Endodermal cell (in vitro differentiated cells): Measurements from ENCODE around the gene EWSR1. TPM values are rescaled to one million over a fixed set of nuclear protein-coding genes. Genes with fewer than 3 reads are reported as not detected.

Experiments
- DNase-seq: peaks from one replicate; pipeline ENCODE4 v3.0.0-alpha.2; 2017
- H3K27ac ChIP-seq: 2 replicates; pipeline ENCODE4 v1.5.1; 2013; ENCODE audit warnings: mild to moderate bottlenecking, low read depth, low read length, moderate library complexity
- H3K27me3 ChIP-seq: 2 replicates; pipeline ENCODE4 v1.6.1; 2013; ENCODE audit warnings: mild to moderate bottlenecking, low read length, moderate library complexity; ENCODE audit not compliant: insufficient read depth, control insufficient read depth, poor library complexity, severe bottlenecking
- H3K36me3 ChIP-seq: 2 replicates; pipeline ENCODE4 v1.7.0; 2013; ENCODE audit warnings: mild to moderate bottlenecking, low read length, moderate library complexity; ENCODE audit not compliant: control insufficient read depth, insufficient read depth
- H3K4me1 ChIP-seq: one replicate; pipeline ENCODE4 v1.7.0; 2013; ENCODE audit warnings: low read length; ENCODE audit not compliant: control insufficient read depth, insufficient read depth
- H3K4me3 ChIP-seq: 2 replicates; pipeline ENCODE4 v1.5.1; 2013; ENCODE audit warnings: mild to moderate bottlenecking, low read length, moderate library complexity
- H3K9ac ChIP-seq: 2 replicates; pipeline ENCODE4 v1.6.1; 2013; ENCODE audit warnings: mild to moderate bottlenecking, low read length, moderate library complexity; ENCODE audit not compliant: poor library complexity, severe bottlenecking; ENCODE audit errors: extremely low read depth
- H3K9me3 ChIP-seq: 2 replicates; pipeline ENCODE4 v1.6.1; 2013; ENCODE audit warnings: mild to moderate bottlenecking, low read length, moderate library complexity; ENCODE audit not compliant: control insufficient read depth
- H3K27ac Mint-ChIP-seq: 2 replicates; pipeline ENCODE4 v1.8.0; 2020; ENCODE audit warnings: mixed read lengths
- H3K27me3 Mint-ChIP-seq: 2 replicates; pipeline ENCODE4 v1.8.0; 2021; ENCODE audit warnings: mild to moderate bottlenecking, mixed read lengths; ENCODE audit not compliant: insufficient read depth
- H3K36me3 Mint-ChIP-seq: 2 replicates; pipeline ENCODE4 v1.8.0; 2020; ENCODE audit warnings: low read depth, mixed read lengths
- H3K4me1 Mint-ChIP-seq: 2 replicates; pipeline ENCODE4 v1.8.0; 2020; ENCODE audit warnings: mixed read lengths
- H3K4me3 Mint-ChIP-seq: 2 replicates; pipeline ENCODE4 v1.8.0; 2020; ENCODE audit warnings: mild to moderate bottlenecking, moderate library complexity, mixed read lengths
- H3K9me3 Mint-ChIP-seq: 2 replicates; pipeline ENCODE4 v1.8.0; 2020; ENCODE audit warnings: mild to moderate bottlenecking, mixed read lengths
- WGBS, 2 experiments: methylation state at CpG; one replicate each; pipeline versions ENCODE4 v1.1.5 to v1.1.7; 2013; ENCODE audit warnings: missing lambda C conversion rate in 2 of 2, mixed read lengths in 1 of 2; ENCODE audit not compliant: insufficient coverage in 1 of 2, insufficient read length in 1 of 2; 5-methylcytosine and 5-hydroxymethylcytosine counted together
- total RNA-seq, 2 donors: library from RNA; stranded (reverse); fragmentation: NEBNext Ultra II Directional in 1 of 2; extraction: Animal tissue kit (Norgen Biotek cat#: 25700) in 1 of 2; gene quantifications; 2 replicates in 1 of 2; 3 replicates in 1 of 2; pipeline ENCODE4 v1.2.1, GENCODE V29; 2021
- TF ChIP-seq, protein P1 (sequence below): fragments of 200-600 bp; sonication (generic); conservative IDR thresholded peaks from 2 replicates; pipeline ENCODE4 v1.5.0; 2021; ENCODE audit warnings: antibody characterized with exemption, mild to moderate bottlenecking

Gene EWSR1
- total RNA-seq, 2 donors from 2014 or later: 295 to 352 TPM

- Mint-ChIP-seq H3K4me3 (no peak overlapping the region), H3K27me3 (no peaks in the 10 kb centered on the region)
These were observed 60.0 kb downstream of the EWSR1 start for GRCh38 chr22:29328055-29328454.

GRCh38 chr22:29328566-29329500, 60.8 kb downstream of the EWSR1 start:
- Mint-ChIP-seq H3K4me3 (no peak overlapping the region), H3K36me3 (peaks cover 27% of the 10 kb centered on the region), H3K4me1 (no peaks in the 10 kb centered on the region), H3K27ac (peak overlapping the region; percentile 39), H3K9me3 (no peaks in the 10 kb centered on the region), H3K27me3 (no peaks in the 10 kb centered on the region)
- 94 to 95% methylated on average over 17 to 34 of the region's 34 CpGs for WGBS, 2 experiments
- Histone ChIP-seq H3K4me3 (no peak overlapping the region), H3K36me3 (peaks cover 43% of the 10 kb centered on the region), H3K27me3 (no peaks in the 10 kb centered on the region), H3K27ac (no peak overlapping the region), H3K9me3 (no peaks in the 10 kb centered on the region), H3K4me1 (no peaks in the 10 kb centered on the region), H3K9ac (no peak overlapping the region)
- TF ChIP-seq, protein P1, sequence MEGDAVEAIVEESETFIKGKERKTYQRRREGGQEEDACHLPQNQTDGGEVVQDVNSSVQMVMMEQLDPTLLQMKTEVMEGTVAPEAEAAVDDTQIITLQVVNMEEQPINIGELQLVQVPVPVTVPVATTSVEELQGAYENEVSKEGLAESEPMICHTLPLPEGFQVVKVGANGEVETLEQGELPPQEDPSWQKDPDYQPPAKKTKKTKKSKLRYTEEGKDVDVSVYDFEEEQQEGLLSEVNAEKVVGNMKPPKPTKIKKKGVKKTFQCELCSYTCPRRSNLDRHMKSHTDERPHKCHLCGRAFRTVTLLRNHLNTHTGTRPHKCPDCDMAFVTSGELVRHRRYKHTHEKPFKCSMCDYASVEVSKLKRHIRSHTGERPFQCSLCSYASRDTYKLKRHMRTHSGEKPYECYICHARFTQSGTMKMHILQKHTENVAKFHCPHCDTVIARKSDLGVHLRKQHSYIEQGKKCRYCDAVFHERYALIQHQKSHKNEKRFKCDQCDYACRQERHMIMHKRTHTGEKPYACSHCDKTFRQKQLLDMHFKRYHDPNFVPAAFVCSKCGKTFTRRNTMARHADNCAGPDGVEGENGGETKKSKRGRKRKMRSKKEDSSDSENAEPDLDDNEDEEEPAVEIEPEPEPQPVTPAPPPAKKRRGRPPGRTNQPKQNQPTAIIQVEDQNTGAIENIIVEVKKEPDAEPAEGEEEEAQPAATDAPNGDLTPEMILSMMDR: no peak
- no peak for DNase-seq

More at GRCh38 chr22:29328055-29328454, 60.0 kb downstream of the EWSR1 start:
- Mint-ChIP-seq H3K4me1 (no peaks in the 10 kb centered on the region), H3K36me3 (peaks cover 22% of the 10 kb centered on the region), H3K27ac (no peak overlapping the region), H3K9me3 (no peaks in the 10 kb centered on the region)
- no peak overlapping the region for H3K27ac ChIP-seq
- H3K9ac ChIP-seq: no peak overlapping the region
- H3K4me1 ChIP-seq: no peaks in the 10 kb centered on the region
- no peak for DNase-seq
- H3K36me3 ChIP-seq: peaks cover 40% of the 10 kb centered on the region
- no peak overlapping the region for H3K4me3 ChIP-seq
- 97 to 100% methylated on average over 1 to 5 of the region's 5 CpGs for WGBS, 2 experiments
- TF ChIP-seq, protein P1: peak; percentile 52
- H3K9me3 ChIP-seq: no peaks in the 10 kb centered on the region
- H3K27me3 ChIP-seq: no peaks in the 10 kb centered on the region

DNA sequence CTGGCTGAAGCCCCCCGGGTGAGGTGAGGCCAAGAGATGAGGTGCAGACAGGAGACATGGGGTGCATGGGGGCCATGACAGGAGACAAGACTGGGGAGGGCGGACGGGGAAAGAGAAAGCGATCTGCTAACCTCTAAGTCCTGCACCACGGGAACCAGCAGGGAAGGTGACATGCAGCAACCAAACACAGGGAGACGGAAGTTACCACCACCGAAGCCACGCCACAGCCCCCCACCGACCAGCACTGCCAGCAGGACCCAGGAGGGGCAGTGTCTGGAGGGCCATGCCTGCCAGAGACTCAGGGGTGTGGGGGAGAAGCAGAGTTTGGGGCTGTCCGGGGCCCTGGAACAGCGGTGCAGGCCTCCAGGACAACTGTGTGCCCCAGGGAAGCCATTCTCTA, 61.5 kb downstream of the EWSR1 start:
- peaks cover 29% of the 10 kb centered on the region for H3K36me3 Mint-ChIP-seq
- Histone ChIP-seq H3K9me3 (no peaks in the 10 kb centered on the region), H3K9ac (no peak overlapping the region), H3K27ac (no peak overlapping the region), H3K4me1 (no peaks in the 10 kb centered on the region), H3K4me3 (no peak overlapping the region), H3K27me3 (no peaks in the 10 kb centered on the region), H3K36me3 (peaks cover 49% of the 10 kb centered on the region)
- no peak overlapping the region for H3K4me3 Mint-ChIP-seq
- TF ChIP-seq, protein P1: no peak
- no peaks in the 10 kb centered on the region for H3K4me1 Mint-ChIP-seq
- WGBS, 2 experiments: 94 to 96% methylated on average over 9 to 11 of the region's 11 CpGs
- no peaks in the 10 kb centered on the region for H3K9me3 Mint-ChIP-seq
- peak overlapping the region; percentile 39 for H3K27ac Mint-ChIP-seq
- no peaks in the 10 kb centered on the region for H3K27me3 Mint-ChIP-seq
- no peak for DNase-seq
